Endothelial cell of umbilical vein (primary cell): ENCODE results near the gene CTBP2. TPM values are rescaled to one million over a fixed set of nuclear protein-coding genes. Genes with fewer than 3 reads are reported as not detected.

Source experiments
- BruUV-seq: library from RNA; stranded (reverse); fragments of 400-500 nt; replicated peaks from 2 replicates; lab custom pipeline; 2021; lab: Mats Ljungman, UMichigan
- CTCF ChIA-PET: fragments of 300-600, 350-600 bp; sonication (Branson Sonifier 250); formaldehyde crosslinking; loops from one replicate; lab custom pipeline; 2021; ENCODE audit warnings: antibody characterized with exemption, inconsistent platforms; lab: Charles Lee
- POLR2A ChIA-PET: fragments of 300-600, 350-600 bp; sonication (Branson Sonifier 250); formaldehyde crosslinking; loops from one replicate; lab custom pipeline; 2021; ENCODE audit warnings: antibody characterized with exemption, inconsistent platforms; lab: Charles Lee
- DNase-seq: peaks from one replicate; pipeline ENCODE4 v3.0.0-alpha.2; 2011; ENCODE audit warnings: low read depth, low spot score
- FAIRE-seq: peaks from 2 replicates; lab custom pipeline; 2011; peaks lifted over from hg19 to GRCh38; lab: Jason Lieb, UNC
- H2AFZ ChIP-seq: 2 replicates; pipeline ENCODE4 v1.6.0; 2012; ENCODE audit warnings: low read depth, low read length, control low read depth, inconsistent platforms
- H3K27ac ChIP-seq: 2 replicates; pipeline ENCODE4 v1.5.1; 2011; ENCODE audit warnings: low read depth, mild to moderate bottlenecking, control low read depth, low read length, moderate library complexity; ENCODE audit not compliant: insufficient read depth
- H3K27me3 ChIP-seq, 2 experiments: 2 replicates each; pipeline versions ENCODE4 v1.6.0 to v1.6.1; 2011; ENCODE audit warnings: low read length in 2 of 2, mixed read lengths in 1 of 2; ENCODE audit not compliant: control insufficient read depth in 2 of 2, insufficient read depth in 2 of 2
- H3K36me3 ChIP-seq, 2 experiments: 2 replicates in 1 of 2; 3 replicates in 1 of 2; pipeline ENCODE4 v1.5.1; 2011; ENCODE audit warnings: low read length in 2 of 2, mild to moderate bottlenecking in 1 of 2, moderate library complexity in 1 of 2; ENCODE audit not compliant: control insufficient read depth in 2 of 2, insufficient read depth in 2 of 2; ENCODE audit errors: extremely low read depth in 1 of 2
- H3K4me1 ChIP-seq: 3 replicates; pipeline ENCODE4 v1.5.1; 2011; ENCODE audit warnings: mild to moderate bottlenecking, low read length; ENCODE audit not compliant: control insufficient read depth, insufficient read depth; ENCODE audit errors: extremely low read depth
- H3K4me2 ChIP-seq: 2 replicates; pipeline ENCODE4 v1.6.1; 2011; ENCODE audit warnings: low read length, control low read depth, mixed read lengths; ENCODE audit not compliant: insufficient read depth
- H3K4me3 ChIP-seq, 3 experiments: fragments of 200-600 bp in 1 of 3; sonication (generic), shearing (Covaris generic) in 1 of 3; replicated peaks in 1 of 3; 2 replicates each; pipeline ENCODE4 v1.5.1; 2011 to 2016; ENCODE audit warnings: control low read depth in 3 of 3, low read length in 3 of 3, mild to moderate bottlenecking in 2 of 3, inconsistent platforms in 1 of 3, low read depth in 1 of 3, moderate library complexity in 1 of 3; ENCODE audit not compliant: insufficient read depth in 1 of 3
- H3K79me2 ChIP-seq: 2 replicates; pipeline ENCODE4 v1.6.0; 2012; ENCODE audit warnings: low read length, inconsistent platforms; ENCODE audit not compliant: control insufficient read depth, insufficient read depth
- H3K9ac ChIP-seq: replicated peaks from 2 replicates; pipeline ENCODE3; 2011; ENCODE audit warnings: low read length, control low read depth; ENCODE audit not compliant: insufficient read depth; ENCODE audit errors: extremely low read depth
- H3K9me1 ChIP-seq: replicated peaks from 3 replicates; pipeline ENCODE4 v1.6.0; 2011; ENCODE audit warnings: mild to moderate bottlenecking, low read length; ENCODE audit not compliant: control insufficient read depth, insufficient read depth; ENCODE audit errors: extremely low read depth
- H3K9me3 ChIP-seq: replicated peaks from 2 replicates; pipeline ENCODE4 v1.5.1; 2012; ENCODE audit warnings: low read length, inconsistent platforms; ENCODE audit not compliant: control insufficient read depth, insufficient read depth
- H4K20me1 ChIP-seq: replicated peaks from 2 replicates; pipeline ENCODE3; 2011; ENCODE audit warnings: mild to moderate bottlenecking, low read length; ENCODE audit not compliant: control insufficient read depth, insufficient read depth; ENCODE audit errors: extremely low read depth
- CTCF ChIP-seq, 2 donors: IDR thresholded peaks; 1 replicate in 1 of 2; 2 replicates in 1 of 2; pipeline ENCODE4 v1.5.1; 2011; ENCODE audit warnings: low read length in 2 of 2, mild to moderate bottlenecking in 2 of 2, moderate library complexity in 2 of 2, control low read depth in 1 of 2, inconsistent platforms in 1 of 2, low read depth in 1 of 2; ENCODE audit not compliant: insufficient read depth in 1 of 2; ENCODE audit errors: extremely low read depth in 1 of 2
- EZH2 ChIP-seq: IDR thresholded peaks from 2 replicates; pipeline ENCODE4 v1.6.1; 2012; ENCODE audit warnings: borderline replicate concordance, low read depth, mild to moderate bottlenecking, moderate library complexity, low read length, inconsistent platforms; ENCODE audit not compliant: severe bottlenecking
- FOS ChIP-seq: IDR thresholded peaks from 2 replicates; pipeline ENCODE4 v1.6.1; 2011; ENCODE audit warnings: mild to moderate bottlenecking, low read length, moderate library complexity, borderline replicate concordance; ENCODE audit not compliant: insufficient read depth
- GATA2 ChIP-seq: IDR thresholded peaks from 2 replicates; pipeline ENCODE4 v1.7.0; 2011; ENCODE audit warnings: low read depth, mild to moderate bottlenecking, moderate library complexity, mixed read lengths, low read length; ENCODE audit not compliant: insufficient read length, insufficient read depth
- JUN ChIP-seq: IDR thresholded peaks from 2 replicates; pipeline ENCODE4 v1.6.1; 2011; ENCODE audit warnings: borderline replicate concordance, low read depth; ENCODE audit not compliant: insufficient read length, insufficient read depth
- MAX ChIP-seq: IDR thresholded peaks from 2 replicates; pipeline ENCODE4 v1.6.1; 2011; ENCODE audit not compliant: insufficient read depth, insufficient read length
- MYC ChIP-seq: IDR thresholded peaks from one replicate; pipeline ENCODE4 v1.6.1; 2011; ENCODE audit warnings: mild to moderate bottlenecking, low read depth, low read length
- POLR2A ChIP-seq: IDR thresholded peaks from 2 replicates; pipeline ENCODE4 v1.6.1; 2012; ENCODE audit warnings: low read depth, mild to moderate bottlenecking, control low read depth, low read length
- POLR2AphosphoS5 ChIP-seq: IDR thresholded peaks from 2 replicates; pipeline ENCODE4 v1.6.1; 2012; ENCODE audit warnings: low read depth, mild to moderate bottlenecking, control low read depth, low read length, moderate library complexity; ENCODE audit not compliant: insufficient read depth
- dilution Hi-C: fragments of 300-500 bp; cut with MboI; formaldehyde crosslinking; loops from one replicate; pipeline ENCODE4 v1.15.0; 2019; ENCODE audit warnings: low sequenced_read_pairs; ENCODE audit not compliant: extremely low pct_ligation_motif_present
- intact Hi-C: fragments of 100-400 bp; cut with micrococcal nuclease; formaldehyde crosslinking; loops from one replicate; pipeline ENCODE4 v1.10.0; 2022
- polyA plus RNA-seq, 4 experiments: library from polyadenylated mRNA; depleted of rRNA in 3 of 4; stranded (reverse) in 3 of 4; unstranded in 1 of 4; fragments of >200 nt; gene quantifications; 2 replicates each; pipeline versions ENCODE4 v1.2.1 to v1.2.3, GENCODE V29; 2011 to 2012; ENCODE audit warnings: missing spikeins in 1 of 4
- total RNA-seq: library from RNA; stranded (reverse); gene quantifications from 2 replicates; pipeline ENCODE4 v1.2.3, GENCODE V29; 2021

The CTBP2 gene
- total and polyA plus RNA-seq, 2 donors (not counting 3 experiments of a cell fraction or from before 2014, with no cell fraction given): 118 to 128 TPM

- no TSS peak for BruUV-seq
- Histone ChIP-seq H3K4me3 (no peak overlapping the region), H3K4me1 (peaks cover 20% of the 10 kb centered on the region), H2AFZ (no peak overlapping the region), H3K4me2 (no peak overlapping the region), H3K27ac (no peak overlapping the region), H3K9me1 (no peaks in the 10 kb centered on the region), H3K36me3 (peaks cover 0 to 8% of the 10 kb centered on the region in 2 experiments), H4K20me1 (peaks cover 4% of the 10 kb centered on the region), H3K27me3 (no peaks in the 10 kb centered on the region), H3K9ac (no peak overlapping the region), H3K79me2 (peaks cover 98% of the 10 kb centered on the region), H3K9me3 (no peaks in the 10 kb centered on the region)
- intact Hi-C loops: no loop called here
- dilution Hi-C loops: no loop called here
- FAIRE-seq: no peak
- no peak for DNase-seq
- ChIA-PET CTCF (no interaction called here), POLR2A (no interaction called here)
- TF ChIP-seq GATA2 (no peak), POLR2AphosphoS5 (no peak), EZH2 (no peak), POLR2A (no peak), CTCF (IDR thresholded peaks at IDR 0.05; ENCODE audit: extremely low read depth in 1 of 2, insufficient read depth in 1 of 2, low read depth in 1 of 2, low read length in 2 of 2) (no peak), MYC (no peak), JUN (no peak), FOS (no peak), MAX (no peak)
These were observed 19.1 kb downstream of the CTBP2 start for GRCh38 chr10:125141150-125141859.
